GM10248 (cell line): ENCODE results near the gene KCNK18.

Source experiments
- CTCF ChIA-PET: fragments of 300-600 bp; sonication (Branson Sonifier 250); formaldehyde crosslinking; extraction: SDS; loops from one replicate; lab custom pipeline; 2021; ENCODE audit warnings: antibody characterized with exemption; lab: Yijun Ruan, JAX
- POLR2A ChIA-PET: fragments of 350-650 bp; sonication (Branson Sonifier 250); formaldehyde crosslinking; extraction: SDS; loops from one replicate; lab custom pipeline; 2020; ENCODE audit warnings: antibody characterized with exemption; lab: Yijun Ruan, JAX
- DNase-seq: peaks from one replicate; pipeline ENCODE4 v3.0.0; 2012; ENCODE audit errors: extremely low spot score
- TF ChIP-seq, protein P1 (sequence below): IDR thresholded peaks from 2 replicates; pipeline ENCODE4 v1.5.1; 2012; ENCODE audit warnings: mild to moderate bottlenecking, low read depth; ENCODE audit errors: extremely low read depth, missing control alignments, control extremely low read depth

KCNK18 gene

DNA sequence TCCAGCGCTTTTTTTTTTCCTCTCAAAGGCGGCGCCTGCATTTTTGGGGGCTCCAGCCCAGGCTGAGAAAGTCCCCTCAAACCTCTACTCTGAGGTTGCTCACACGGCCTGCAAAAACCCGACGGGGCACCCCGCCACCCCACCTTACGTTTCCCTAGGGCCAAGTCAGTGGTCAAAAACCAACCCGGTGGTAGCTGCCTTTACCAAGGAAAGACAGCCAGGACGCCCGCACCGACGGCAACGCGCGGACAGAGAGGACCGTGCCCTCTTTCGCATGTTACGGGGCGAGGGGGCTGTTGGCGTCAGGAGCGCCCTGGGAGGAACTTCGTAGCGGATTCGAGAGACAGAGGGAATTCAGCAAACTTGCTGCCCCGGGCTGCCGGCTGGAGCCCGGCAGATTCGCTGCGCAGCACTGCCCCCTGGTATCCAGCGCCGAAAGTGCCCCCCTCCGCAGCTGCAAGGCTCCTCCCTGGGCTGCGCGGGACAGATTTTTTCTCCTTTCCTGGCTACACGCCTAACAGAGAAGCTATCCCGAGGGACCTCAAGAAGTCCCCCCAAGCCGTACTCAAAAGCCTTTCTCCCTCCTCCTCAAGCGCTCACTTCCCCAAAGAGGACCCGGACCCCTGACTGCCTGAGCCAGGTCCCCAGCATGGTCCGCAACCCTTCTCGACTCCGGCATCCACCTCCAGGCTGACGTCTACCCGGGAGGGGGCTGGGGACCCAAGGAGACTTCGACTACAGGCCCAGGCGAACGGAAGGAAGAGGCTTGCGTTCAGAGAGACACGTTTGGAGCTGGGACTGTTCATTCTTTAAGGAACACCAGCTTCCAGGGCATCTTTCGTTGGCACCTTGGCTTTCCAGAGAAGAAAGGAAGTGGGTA is 31.5 kb upstream of the KCNK18 start:
- ChIA-PET CTCF (interaction anchor here (0.8 to 5.8 kb wide), 5 partner anchors 9 to 378 kb away, joined by 3 to 75 read pairs (median 5); no protein-coding TSS in a partner anchor), POLR2A (no interaction called here)
- TF ChIP-seq, protein P1, sequence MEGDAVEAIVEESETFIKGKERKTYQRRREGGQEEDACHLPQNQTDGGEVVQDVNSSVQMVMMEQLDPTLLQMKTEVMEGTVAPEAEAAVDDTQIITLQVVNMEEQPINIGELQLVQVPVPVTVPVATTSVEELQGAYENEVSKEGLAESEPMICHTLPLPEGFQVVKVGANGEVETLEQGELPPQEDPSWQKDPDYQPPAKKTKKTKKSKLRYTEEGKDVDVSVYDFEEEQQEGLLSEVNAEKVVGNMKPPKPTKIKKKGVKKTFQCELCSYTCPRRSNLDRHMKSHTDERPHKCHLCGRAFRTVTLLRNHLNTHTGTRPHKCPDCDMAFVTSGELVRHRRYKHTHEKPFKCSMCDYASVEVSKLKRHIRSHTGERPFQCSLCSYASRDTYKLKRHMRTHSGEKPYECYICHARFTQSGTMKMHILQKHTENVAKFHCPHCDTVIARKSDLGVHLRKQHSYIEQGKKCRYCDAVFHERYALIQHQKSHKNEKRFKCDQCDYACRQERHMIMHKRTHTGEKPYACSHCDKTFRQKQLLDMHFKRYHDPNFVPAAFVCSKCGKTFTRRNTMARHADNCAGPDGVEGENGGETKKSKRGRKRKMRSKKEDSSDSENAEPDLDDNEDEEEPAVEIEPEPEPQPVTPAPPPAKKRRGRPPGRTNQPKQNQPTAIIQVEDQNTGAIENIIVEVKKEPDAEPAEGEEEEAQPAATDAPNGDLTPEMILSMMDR, result no peak
- DNase-seq, result peak; percentile 38

DNA sequence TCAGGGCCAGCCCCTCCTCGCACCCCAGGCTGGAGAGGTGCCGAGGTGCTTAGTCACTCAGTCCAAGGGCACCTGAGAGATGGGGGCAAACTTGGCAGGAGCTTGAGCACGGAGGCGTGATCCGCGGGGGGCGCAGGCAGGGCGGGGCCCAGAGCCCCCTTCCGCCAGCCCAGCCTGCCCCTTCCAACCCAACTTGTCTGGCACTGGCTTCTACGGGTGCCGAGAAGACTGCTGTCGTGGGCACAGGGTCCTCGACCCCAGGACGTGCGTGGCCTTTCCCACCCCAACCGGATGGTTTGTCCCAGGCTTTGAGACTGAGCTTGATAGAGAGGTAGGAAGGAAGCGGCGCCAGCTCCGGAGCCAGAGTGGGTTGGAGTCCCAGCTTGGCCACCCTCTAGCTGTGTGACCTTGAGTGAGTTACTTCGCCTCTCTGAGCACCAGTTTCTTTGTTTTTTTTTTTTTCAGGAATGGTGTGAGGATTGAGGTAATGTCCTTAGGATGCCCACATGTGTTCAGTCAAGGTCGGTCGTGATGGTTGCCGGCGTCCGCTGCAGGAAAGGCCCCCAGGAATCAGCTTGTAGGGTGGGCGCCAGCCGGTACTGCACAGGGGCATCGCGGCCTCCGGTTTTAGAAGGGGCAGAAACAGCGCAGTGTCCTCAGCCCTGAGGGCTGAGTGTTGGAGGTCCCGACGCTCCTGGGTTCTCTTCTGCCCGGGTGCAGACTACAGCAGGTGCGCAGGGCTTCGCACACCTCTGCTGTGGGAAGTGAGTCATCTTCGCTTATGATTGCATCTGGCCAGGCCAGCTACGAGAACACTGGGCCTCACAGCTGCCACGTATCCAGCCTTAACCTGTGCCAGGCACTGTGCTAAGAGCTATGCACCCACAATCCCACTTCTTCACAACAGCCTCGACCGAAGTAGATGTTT is 30.6 kb upstream of the KCNK18 start:
- no peak for DNase-seq
- ChIA-PET CTCF (interaction anchor here (0.8 to 9.9 kb wide), 17 partner anchors 8 to 485 kb away, joined by 3 to 130 read pairs (median 5); no protein-coding TSS in a partner anchor), POLR2A (no interaction called here)
- TF ChIP-seq, protein P1, result no peak

DNA sequence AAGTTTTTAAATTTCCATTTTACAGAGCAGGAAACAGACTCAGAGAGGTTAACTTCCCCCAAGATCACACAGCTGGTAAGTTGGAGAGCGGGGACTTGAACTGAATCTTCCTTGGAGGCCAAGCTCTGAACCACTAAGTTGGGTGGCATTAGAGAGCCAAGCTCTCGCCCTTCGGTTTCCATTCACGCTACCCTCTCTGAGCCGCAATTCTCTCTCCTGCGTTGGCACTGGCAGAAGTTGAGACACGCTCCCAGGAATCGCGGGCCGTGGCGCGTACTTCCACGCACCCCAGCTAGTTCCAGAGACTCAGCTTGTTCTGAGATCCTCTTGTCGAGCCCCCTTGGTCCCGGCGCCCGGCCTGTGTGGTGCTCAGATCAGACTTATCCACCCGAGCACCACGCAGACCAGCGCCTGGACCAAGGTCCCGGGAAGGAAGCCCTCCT is 29.9 kb upstream of the KCNK18 start:
- CTCF ChIA-PET, result interaction anchor here (0.7 to 9.9 kb wide), 22 partner anchors 8 to 486 kb away, joined by 3 to 130 read pairs (median 4); partner anchors contain the start of gene ENO4
- DNase-seq, result no peak
- TF ChIP-seq, protein P1, result no peak
- POLR2A ChIA-PET, result no interaction called here

DNA sequence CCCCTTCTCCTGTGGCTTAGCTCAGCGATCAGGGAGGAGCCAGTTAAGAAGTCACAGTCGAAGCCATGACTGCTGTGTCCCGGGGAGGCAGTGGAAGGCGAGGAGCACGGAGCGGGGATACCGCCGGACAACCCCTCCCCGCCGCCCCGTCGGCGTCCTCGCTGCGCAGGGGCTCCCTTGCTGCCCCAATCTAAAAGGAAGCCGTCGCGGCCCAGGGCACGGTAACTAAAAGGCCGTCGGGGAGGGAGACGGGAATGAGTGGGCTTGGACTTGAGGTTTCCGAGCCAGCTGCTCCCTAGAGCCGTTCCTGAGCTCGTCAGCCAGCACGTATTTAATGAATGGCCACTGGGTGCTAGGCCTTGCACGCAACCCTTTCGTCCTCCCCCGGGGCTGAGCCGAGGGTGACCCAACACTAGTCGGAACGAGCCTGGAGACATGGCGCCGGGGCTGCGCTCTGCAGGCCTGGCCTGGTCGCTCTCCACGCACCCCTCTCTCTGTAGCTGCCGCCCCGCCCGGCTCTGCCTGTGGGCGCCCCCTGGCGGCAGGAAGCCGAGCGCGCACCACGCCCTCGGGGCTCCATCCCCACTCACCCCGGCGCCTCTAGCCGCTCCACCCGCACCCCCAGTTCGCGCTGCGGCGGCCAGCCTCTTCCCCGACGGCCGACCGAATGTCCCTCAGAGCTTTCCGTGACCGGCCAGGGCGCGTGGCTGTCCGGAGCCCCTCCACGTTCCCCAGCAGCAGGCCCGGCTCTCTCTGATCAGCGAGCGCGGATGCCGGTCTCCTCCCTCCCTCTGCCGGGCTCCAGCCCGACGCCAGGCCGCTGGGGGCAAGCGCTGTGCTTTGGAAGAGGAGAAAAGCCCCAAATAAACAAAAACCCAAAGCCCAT is 29.3 kb upstream of the KCNK18 start:
- POLR2A ChIA-PET, result interaction anchor here (0.6 kb wide), 1 partner anchor 30 kb away, joined by 4 read pairs; no protein-coding TSS in a partner anchor
- TF ChIP-seq, protein P1, result peak; percentile 75
- DNase-seq, result peak; percentile 85
- CTCF ChIA-PET, result interaction anchor here (0.7 to 9.9 kb wide), 25 partner anchors 8 to 486 kb away, joined by 3 to 130 read pairs (median 3); partner anchors contain the start of gene ENO4

DNA sequence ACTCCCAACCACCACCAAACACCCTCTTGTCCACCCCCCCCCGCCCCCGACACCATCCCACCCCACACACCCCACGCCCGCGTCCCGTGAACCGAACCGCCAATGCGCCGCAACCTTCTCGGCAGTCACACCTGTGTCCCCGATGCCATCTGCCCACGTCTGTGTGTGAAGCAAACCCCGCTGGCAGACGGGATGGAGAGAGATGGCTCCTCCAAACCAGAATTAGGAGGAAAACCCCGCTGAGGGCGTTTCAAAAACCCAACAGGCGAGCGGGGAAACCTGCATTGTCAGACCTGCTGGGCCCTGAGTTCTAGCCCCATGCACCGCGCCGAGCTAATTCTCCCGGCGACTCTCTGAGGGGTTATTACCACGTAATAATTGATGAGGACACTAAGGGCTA is 28.6 kb upstream of the KCNK18 start:
- no peak for DNase-seq
- CTCF ChIA-PET, result interaction anchor here (0.8 to 9.9 kb wide), 13 partner anchors 9 to 408 kb away, joined by 3 to 130 read pairs (median 5); partner anchors contain the start of gene ENO4
- TF ChIP-seq, protein P1, result no peak
- POLR2A ChIA-PET, result no interaction called here
